SK-N-SH (cell line): ENCODE results near the gene SLC6A3. TPM values are rescaled to one million over a fixed set of nuclear protein-coding genes. Genes with fewer than 3 reads are reported as not detected.

Experiments
- CTCF ChIA-PET: fragments of 300-600, 350-600 bp; formaldehyde crosslinking; extraction: SDS; loops from one replicate; lab custom pipeline; 2021; lab: Yijun Ruan, JAX
- POLR2A ChIA-PET: fragments of 350-600 bp; sonication (Branson Sonifier 250); formaldehyde crosslinking; extraction: SDS; loops from one replicate; lab custom pipeline; 2020; ENCODE audit warnings: antibody characterized with exemption, inconsistent platforms; lab: Yijun Ruan, JAX
- DNase-seq: peaks from one replicate; pipeline ENCODE4 v3.0.0; 2012
- H2AFZ ChIP-seq: fragments of 200-600 bp; sonication (generic); 2 replicates; pipeline ENCODE4 v1.8.1; 2016; ENCODE audit warnings: antibody characterized with exemption, mild to moderate bottlenecking, low read depth
- H3F3A ChIP-seq: fragments of 200-600 bp; sonication (generic); replicated peaks from 2 replicates; pipeline ENCODE3; 2016; ENCODE audit warnings: antibody characterized with exemption, mild to moderate bottlenecking; ENCODE audit not compliant: insufficient read depth
- H3K27ac ChIP-seq, 2 experiments: fragments of 200-500 bp in 1 of 2; fragments of 200-600 bp in 1 of 2; sonication (Bioruptor generic) in 1 of 2; sonication (generic), shearing (Covaris generic) in 1 of 2; 2 replicates each; pipeline versions ENCODE4 v1.5.1 to v1.6.1; 2014 to 2016; ENCODE audit warnings: low read depth in 2 of 2, inconsistent platforms in 1 of 2, low read length in 1 of 2, mild to moderate bottlenecking in 1 of 2, mixed read lengths in 1 of 2
- H3K27me3 ChIP-seq: fragments of 200-600 bp; sonication (generic), shearing (Covaris generic); 2 replicates; pipeline ENCODE4 v1.6.1; 2016; ENCODE audit warnings: mixed run types; ENCODE audit not compliant: insufficient read depth
- H3K36me3 ChIP-seq, 2 experiments: fragments of 200-500 bp in 1 of 2; fragments of 200-600 bp in 1 of 2; sonication (Bioruptor generic) in 1 of 2; sonication (generic) in 1 of 2; replicated peaks in 1 of 2; 2 replicates each; pipeline versions ENCODE3 to v1.5.1; 2014 to 2016; ENCODE audit warnings: low read length in 1 of 2, mild to moderate bottlenecking in 1 of 2; ENCODE audit not compliant: insufficient read depth in 2 of 2, control insufficient read depth in 1 of 2
- H3K4me1 ChIP-seq, 2 experiments: fragments of 200-500 bp in 1 of 2; fragments of 200-600 bp in 1 of 2; sonication (Bioruptor generic) in 1 of 2; sonication (generic), shearing (Covaris generic) in 1 of 2; 2 replicates each; pipeline versions ENCODE4 v1.5.1 to v1.6.1; 2014 to 2016; ENCODE audit warnings: low read depth in 1 of 2, low read length in 1 of 2, mixed run types in 1 of 2; ENCODE audit not compliant: insufficient read depth in 2 of 2, control insufficient read depth in 1 of 2
- H3K4me2 ChIP-seq: fragments of 200-600 bp; sonication (generic), shearing (Covaris generic); 2 replicates; pipeline ENCODE4 v1.6.1; 2017; ENCODE audit warnings: mixed run types
- H3K4me3 ChIP-seq, 2 experiments: fragments of 200-500 bp in 1 of 2; fragments of 200-600 bp in 1 of 2; sonication (Bioruptor generic) in 1 of 2; sonication (generic), shearing (Covaris generic) in 1 of 2; 2 replicates each; pipeline versions ENCODE4 v1.5.1 to v1.8.1; 2014 to 2016; ENCODE audit warnings: low read depth in 2 of 2, inconsistent platforms in 1 of 2, low read length in 1 of 2, mild to moderate bottlenecking in 1 of 2, mixed read lengths in 1 of 2, moderate library complexity in 1 of 2
- H3K79me2 ChIP-seq: fragments of 200-600 bp; sonication (generic); 2 replicates; pipeline ENCODE4 v1.8.1; 2017; ENCODE audit warnings: mild to moderate bottlenecking; ENCODE audit not compliant: insufficient read depth
- H3K9ac ChIP-seq: fragments of 200-600 bp; sonication (generic); 2 replicates; pipeline ENCODE4 v1.6.1; 2017; ENCODE audit warnings: mixed run types
- H3K9me2 ChIP-seq: fragments of 200-600 bp; sonication (generic); 2 replicates; pipeline ENCODE4 v1.6.1; 2017; ENCODE audit warnings: mixed run types
- H3K9me3 ChIP-seq: fragments of 200-600 bp; sonication (generic); 2 replicates; pipeline ENCODE4 v1.6.1; 2017; ENCODE audit warnings: mixed run types, mild to moderate bottlenecking, moderate library complexity
- H4K20me1 ChIP-seq: fragments of 200-600 bp; sonication (generic); 2 replicates; pipeline ENCODE4 v1.6.1; 2017; ENCODE audit warnings: mild to moderate bottlenecking, mixed run types; ENCODE audit not compliant: insufficient read depth
- CTCF ChIP-seq: fragments of 200-600 bp; sonication (generic); IDR thresholded peaks from 2 replicates; pipeline ENCODE4 v1.6.1; 2017; ENCODE audit warnings: antibody characterized with exemption, mild to moderate bottlenecking, moderate library complexity
- NRF1 ChIP-seq: IDR thresholded peaks from 2 replicates; pipeline ENCODE4 v1.6.1; 2012; ENCODE audit warnings: low read depth, mild to moderate bottlenecking, low read length
- REST ChIP-seq: IDR thresholded peaks from 2 replicates; pipeline ENCODE4 v1.6.1; 2012; ENCODE audit warnings: mild to moderate bottlenecking, low read depth, low read length, moderate library complexity
- SIN3A ChIP-seq: IDR thresholded peaks from 2 replicates; pipeline ENCODE4 v1.6.1; 2012; ENCODE audit warnings: low read depth, mild to moderate bottlenecking, low read length, moderate library complexity, borderline replicate concordance
- SMC3 ChIP-seq: IDR thresholded peaks from 2 replicates; pipeline ENCODE4 v1.6.1; 2012; ENCODE audit warnings: low read depth, low read length, improper control_type of control experiment
- TEAD4 ChIP-seq: IDR thresholded peaks from 2 replicates; pipeline ENCODE4 v1.4.0; 2012; ENCODE audit warnings: mild to moderate bottlenecking, borderline replicate concordance; ENCODE audit not compliant: insufficient read depth
- USF2 ChIP-seq: fragments of 150-350 bp; IDR thresholded peaks from 2 replicates; pipeline ENCODE4 v1.6.1; 2017; ENCODE audit warnings: antibody characterized with exemption, low read length, low read depth, borderline replicate concordance
- ZBTB33 ChIP-seq: IDR thresholded peaks from 2 replicates; pipeline ENCODE4 v1.4.0; 2012; ENCODE audit warnings: low read depth, borderline replicate concordance
- WGBS: methylation state at CpG from one replicate; pipeline ENCODE4 v1.1.6; 2017; ENCODE audit warnings: low lambda C conversion rate; 5-methylcytosine and 5-hydroxymethylcytosine counted together
- polyA plus RNA-seq, 3 experiments: library from polyadenylated mRNA; depleted of rRNA; stranded (reverse); fragments of >200 nt; gene quantifications; 2 replicates each; pipeline ENCODE4 v1.2.3, GENCODE V29; 2012

The SLC6A3 gene
- polyA plus RNA-seq, 1 of the 3 experiments (the other 2 are of a cell fraction) = not detected

GRCh38 chr5:1400936-1401335, 44.3 kb downstream of the SLC6A3 start:
- Histone ChIP-seq H3K9me2 (no peaks in the 10 kb centered on the region), H3K9me3 (no peaks in the 10 kb centered on the region), H4K20me1 (no peaks in the 10 kb centered on the region), H3K27ac (no peak overlapping the region), H3K36me3 (no peaks in the 10 kb centered on the region), H3K27me3 (peaks cover 9% of the 10 kb centered on the region), H3K4me1 (peaks cover 0 to 8% of the 10 kb centered on the region in 2 experiments; a peak in 1 of 4 replicates), H3K9ac (no peak overlapping the region), H3K4me3 (no peak overlapping the region), H3K79me2 (no peaks in the 10 kb centered on the region), H2AFZ (no peak overlapping the region), H3K4me2 (no peak overlapping the region), H3F3A (no peaks in the 10 kb centered on the region)
- ChIA-PET POLR2A (no interaction called here), CTCF (interaction anchor here (1.6 kb wide), 1 partner anchor 21 kb away, joined by 6 read pairs; no protein-coding TSS in a partner anchor)
- TF ChIP-seq ZBTB33 (no peak), SMC3 (no peak), SIN3A (no peak), REST (no peak), CTCF (no peak), NRF1 (no peak), TEAD4 (no peak), USF2 (no peak)
- 54% methylated on average over 8 of the region's 12 CpGs for WGBS
- DNase-seq = no peak
